Small intestine (tissue), 7 donors: Measurements from ENCODE around the gene POLR2J2. TPM values are rescaled to one million over a fixed set of nuclear protein-coding genes. Genes with fewer than 3 reads are reported as not detected.
"Not testable (repeated sequence)": the region's sequence is repeated elsewhere in the genome, so short reads cannot be mapped to it uniquely, and the experiment has no call there.

ENCODE experiments used
- DNase-seq, 2 donors: peaks; one replicate each; pipeline versions ENCODE4 v3.0.0 to v3.0.0-alpha.2; 2013
- FAIRE-seq: peaks from 2 replicates; lab custom pipeline; 2012; peaks lifted over from hg19 to GRCh38; lab: Jason Lieb, UNC
- H3K27ac ChIP-seq, 3 donors: one replicate each; pipeline ENCODE4 v1.5.1; 2013; ENCODE audit warnings: low read length in 2 of 3, mild to moderate bottlenecking in 2 of 3, control low read depth in 1 of 3, inconsistent platforms in 1 of 3, low read depth in 1 of 3, moderate library complexity in 1 of 3
- H3K27me3 ChIP-seq, 3 donors: one replicate each; pipeline ENCODE4 v1.6.1; 2013; ENCODE audit warnings: low read length in 3 of 3, inconsistent platforms in 1 of 3; ENCODE audit not compliant: control insufficient read depth in 3 of 3, insufficient read depth in 3 of 3
- H3K36me3 ChIP-seq, 3 donors: one replicate each; pipeline ENCODE4 v1.6.1; 2013; ENCODE audit warnings: low read length in 3 of 3, inconsistent platforms in 1 of 3, low read depth in 1 of 3, mild to moderate bottlenecking in 1 of 3, moderate library complexity in 1 of 3; ENCODE audit not compliant: control insufficient read depth in 3 of 3, insufficient read depth in 2 of 3
- H3K4me1 ChIP-seq, 3 donors: one replicate each; pipeline ENCODE4 v1.6.1; 2013; ENCODE audit warnings: low read length in 2 of 3, inconsistent platforms in 1 of 3, low read depth in 1 of 3, mild to moderate bottlenecking in 1 of 3, moderate library complexity in 1 of 3; ENCODE audit not compliant: control insufficient read depth in 3 of 3, insufficient read depth in 2 of 3
- H3K4me3 ChIP-seq, 3 donors: one replicate each; pipeline ENCODE4 v1.5.1; 2013; ENCODE audit warnings: low read length in 3 of 3, control low read depth in 1 of 3, inconsistent platforms in 1 of 3, low read depth in 1 of 3, mild to moderate bottlenecking in 1 of 3, moderate library complexity in 1 of 3
- H3K9me3 ChIP-seq, 2 donors: one replicate each; pipeline ENCODE4 v1.6.1; 2013; ENCODE audit warnings: low read depth in 1 of 2, low read length in 1 of 2; ENCODE audit not compliant: control insufficient read depth in 2 of 2, insufficient read depth in 1 of 2
- WGBS, 3 donors: extraction: QIAGEN DNeasy Blood & Tissue Kit; methylation state at CpG; one replicate each; pipeline ENCODE4 v1.1.7; 2013; 5-methylcytosine and 5-hydroxymethylcytosine counted together
- polyA plus RNA-seq, 4 donors: library from polyadenylated mRNA; stranded (reverse) in 3 of 4; unstranded in 1 of 4; fragments of 200-250 nt in 3 of 4; fragments of 120-200 nt in 1 of 4; gene quantifications; one replicate each; pipeline versions ENCODE4 v1.2.1 to v1.2.3, GENCODE V29; 2013
- donor health status: healthy with polysubstance abuse.
- donor health status: control.
- donor health status: control.
- donor health status: Bipolar disorder and iron deficiency.
- donor health status: healthy.

POLR2J2 gene
- polyA plus RNA-seq, 4 donors: 1.1 to 7.8 (median 1.5) TPM

- peak; percentile 8 to 30 for DNase-seq
- not testable (repeated sequence) for H3K27me3 ChIP-seq, H3K36me3 ChIP-seq, H3K27ac ChIP-seq, FAIRE-seq, H3K9me3 ChIP-seq, H3K4me1 ChIP-seq
- 0 to 2% (median 0%) methylated on average over 10 to 18 of the region's 62 CpGs for WGBS, 3 donors
- peak within 1 kb of the TSS in 2 of 3 donors; percentile 35 to 49 for H3K4me3 ChIP-seq
Measured at GRCh38 chr7:102616507-102617125, 54.8 kb downstream of the POLR2J2 start, which contains the start of gene RASA4. Gene RASA4, minus strand, starts transcription at chr7:102616756. Its CDS starts 67 bp downstream, at chr7:102616689.

Other genes with a start within 250 kb of the POLR2J2 start
- 1 to 10 TPM in 3 of 4 donors, under 1 TPM in 1; 0.89 to 8.8 (median 5.4) TPM for gene ORAI2, start 238.1 kb downstream of the POLR2J2 start, polyA plus RNA-seq
- 10 to 100 TPM in 1 of 4 donors, 1 to 10 TPM in 3; 6.7 to 10.1 (median 8.9) TPM for gene ALKBH4, start 206.8 kb downstream of the POLR2J2 start, polyA plus RNA-seq
- gene LRWD1, start 206.7 kb downstream of the POLR2J2 start, polyA plus RNA-seq: 10 to 100 TPM in 3 of 4 donors, 1 to 10 TPM in 1; 8.6 to 17.4 (median 13.5) TPM
- gene POLR2J, start 192.7 kb downstream of the POLR2J2 start, polyA plus RNA-seq: 100 to 1,000 TPM in 2 of 4 donors, 10 to 100 TPM in 2; 51.4 to 169 (median 110) TPM
- 10 to 100 TPM; 14.2 to 58.4 (median 35.7) TPM for gene RASA4B, start 153.9 kb downstream of the POLR2J2 start, polyA plus RNA-seq
- 10 to 100 TPM in 2 of 4 donors, 1 to 10 TPM in 2; 5.8 to 15.4 (median 10.8) TPM for gene UPK3BL2, start 128.0 kb downstream of the POLR2J2 start, polyA plus RNA-seq
- gene SPDYE2, start 120.4 kb downstream of the POLR2J2 start, polyA plus RNA-seq: 1 to 10 TPM in 1 of 4 donors, under 1 TPM in 1, not detected in 2; 0.04 to 2.9 TPM
- gene POLR2J3, start 99.1 kb downstream of the POLR2J2 start, polyA plus RNA-seq: 10 to 100 TPM; 31.6 to 63.0 (median 41.8) TPM
- 10 to 100 TPM; 24.2 to 31.1 (median 27.2) TPM for gene RASA4, start 54.9 kb downstream of the POLR2J2 start, polyA plus RNA-seq
- 10 to 100 TPM; 21.3 to 84.0 (median 54.3) TPM for gene UPK3BL1, start 28.9 kb downstream of the POLR2J2 start, polyA plus RNA-seq
- 1 to 10 TPM in 1 of 4 donors, not detected in 3; 1.3 TPM for gene SPDYE2B, start 21.3 kb downstream of the POLR2J2 start, polyA plus RNA-seq
- gene FAM185A, start 77.3 kb upstream of the POLR2J2 start, polyA plus RNA-seq: 1 to 10 TPM; 5.4 to 7.5 (median 6.1) TPM
- 10 to 100 TPM in 1 of 4 donors, under 1 TPM in 2, not detected in 1; 0.27 to 19.9 (median 0.61) TPM for gene LRRC17, start 241.3 kb upstream of the POLR2J2 start, polyA plus RNA-seq